LNCAP (cell line): Measurements from ENCODE around the gene PRKD1.

Experiments used
- TF ChIP-seq, protein P1 (sequence below): fragments of 450-650 bp; IDR thresholded peaks from 2 replicates; pipeline ENCODE4 v1.5.1; 2017; ENCODE audit warnings: mild to moderate bottlenecking

Gene PRKD1

DNA sequence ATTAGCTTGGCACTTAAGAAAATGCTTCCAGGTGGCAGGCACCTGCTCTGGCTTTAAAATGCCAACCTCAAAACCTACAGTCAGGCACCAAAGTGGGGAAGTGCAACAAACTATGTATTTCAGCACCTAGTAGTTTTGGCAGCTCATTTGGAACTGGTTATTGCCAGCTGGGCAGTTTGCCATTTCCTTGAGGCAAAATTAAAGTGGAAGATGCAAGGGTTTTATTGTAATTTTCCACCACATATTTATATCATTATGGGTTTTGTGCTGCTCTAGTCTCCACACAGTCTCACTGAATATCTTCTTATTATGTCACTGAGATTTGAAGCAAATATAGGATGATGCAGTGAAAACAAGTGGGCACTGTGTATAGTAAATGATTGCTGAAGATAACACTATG, 117.0 kb downstream of the PRKD1 start:
- TF ChIP-seq, protein P1, sequence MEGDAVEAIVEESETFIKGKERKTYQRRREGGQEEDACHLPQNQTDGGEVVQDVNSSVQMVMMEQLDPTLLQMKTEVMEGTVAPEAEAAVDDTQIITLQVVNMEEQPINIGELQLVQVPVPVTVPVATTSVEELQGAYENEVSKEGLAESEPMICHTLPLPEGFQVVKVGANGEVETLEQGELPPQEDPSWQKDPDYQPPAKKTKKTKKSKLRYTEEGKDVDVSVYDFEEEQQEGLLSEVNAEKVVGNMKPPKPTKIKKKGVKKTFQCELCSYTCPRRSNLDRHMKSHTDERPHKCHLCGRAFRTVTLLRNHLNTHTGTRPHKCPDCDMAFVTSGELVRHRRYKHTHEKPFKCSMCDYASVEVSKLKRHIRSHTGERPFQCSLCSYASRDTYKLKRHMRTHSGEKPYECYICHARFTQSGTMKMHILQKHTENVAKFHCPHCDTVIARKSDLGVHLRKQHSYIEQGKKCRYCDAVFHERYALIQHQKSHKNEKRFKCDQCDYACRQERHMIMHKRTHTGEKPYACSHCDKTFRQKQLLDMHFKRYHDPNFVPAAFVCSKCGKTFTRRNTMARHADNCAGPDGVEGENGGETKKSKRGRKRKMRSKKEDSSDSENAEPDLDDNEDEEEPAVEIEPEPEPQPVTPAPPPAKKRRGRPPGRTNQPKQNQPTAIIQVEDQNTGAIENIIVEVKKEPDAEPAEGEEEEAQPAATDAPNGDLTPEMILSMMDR, result no peak

DNA sequence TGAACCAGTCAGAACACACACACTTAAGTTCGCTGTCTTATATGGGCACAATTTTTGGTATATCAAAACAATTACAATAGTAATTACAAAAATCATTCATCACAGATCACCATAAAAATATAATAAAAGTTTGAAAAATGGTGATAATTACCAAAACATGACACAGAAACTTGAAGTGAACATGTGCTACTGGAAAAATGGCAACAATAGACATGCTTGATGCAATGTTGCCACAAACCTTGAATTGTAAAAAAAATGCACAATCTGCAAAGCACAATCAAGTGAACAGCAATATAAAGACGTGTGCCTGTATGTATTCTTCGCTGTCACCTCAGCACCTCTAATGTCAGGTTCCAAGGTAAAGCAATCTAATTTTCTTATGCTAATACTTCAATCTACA, 117.6 kb downstream of the PRKD1 start:
- TF ChIP-seq, protein P1, result no peak

DNA sequence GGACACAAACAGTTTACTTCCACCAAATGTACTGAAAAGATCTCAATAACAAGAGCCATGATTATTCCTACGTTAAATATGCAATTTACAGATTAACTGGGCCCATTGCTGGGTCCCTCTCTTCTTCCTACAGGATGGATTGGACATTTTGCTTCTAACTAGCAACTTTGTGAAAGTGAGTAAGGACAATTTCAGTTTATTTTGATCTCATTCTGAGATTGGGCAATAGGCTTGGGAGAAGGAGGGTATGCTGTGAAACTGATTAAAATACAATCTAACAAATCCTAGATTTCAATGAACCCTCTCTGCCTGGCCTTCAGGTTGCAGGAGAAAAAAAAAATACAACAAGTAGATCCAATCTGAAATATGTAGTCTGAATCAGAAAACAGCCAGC, 121.5 kb downstream of the PRKD1 start:
- TF ChIP-seq, protein P1, result no peak

DNA sequence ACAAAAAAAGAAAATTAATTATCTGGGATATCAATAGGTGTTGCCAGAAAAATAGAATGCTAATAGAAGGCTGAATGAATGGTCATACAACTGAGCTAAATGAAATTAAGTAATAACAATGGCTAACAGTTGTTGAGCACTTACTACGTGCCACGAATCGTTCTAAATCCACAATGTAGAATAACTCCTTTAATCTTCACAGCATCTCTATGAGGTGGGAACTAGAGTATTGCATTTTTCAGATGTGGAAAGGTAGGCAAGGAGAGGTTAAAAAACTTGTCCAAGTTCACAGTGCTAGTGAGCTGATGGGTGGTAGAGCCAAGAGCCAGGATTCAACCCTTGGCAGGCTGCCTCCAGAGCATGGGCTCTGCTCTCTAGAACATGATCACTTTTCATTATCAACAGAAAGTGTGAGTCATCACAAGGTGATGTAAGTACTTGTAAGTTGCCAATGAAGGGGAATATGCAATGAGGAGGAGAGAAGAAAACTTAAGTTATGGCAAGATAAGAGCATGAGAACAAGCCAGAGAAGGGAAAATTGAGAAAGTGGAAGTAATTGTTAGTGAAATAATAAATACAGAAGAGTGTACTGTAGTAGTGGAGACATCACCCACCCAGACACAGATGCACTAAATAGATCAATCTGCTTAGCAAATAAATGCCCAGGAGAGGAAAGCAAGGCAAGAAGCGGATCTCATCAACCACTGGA, 122.1 kb downstream of the PRKD1 start:
- TF ChIP-seq, protein P1, result no peak

DNA sequence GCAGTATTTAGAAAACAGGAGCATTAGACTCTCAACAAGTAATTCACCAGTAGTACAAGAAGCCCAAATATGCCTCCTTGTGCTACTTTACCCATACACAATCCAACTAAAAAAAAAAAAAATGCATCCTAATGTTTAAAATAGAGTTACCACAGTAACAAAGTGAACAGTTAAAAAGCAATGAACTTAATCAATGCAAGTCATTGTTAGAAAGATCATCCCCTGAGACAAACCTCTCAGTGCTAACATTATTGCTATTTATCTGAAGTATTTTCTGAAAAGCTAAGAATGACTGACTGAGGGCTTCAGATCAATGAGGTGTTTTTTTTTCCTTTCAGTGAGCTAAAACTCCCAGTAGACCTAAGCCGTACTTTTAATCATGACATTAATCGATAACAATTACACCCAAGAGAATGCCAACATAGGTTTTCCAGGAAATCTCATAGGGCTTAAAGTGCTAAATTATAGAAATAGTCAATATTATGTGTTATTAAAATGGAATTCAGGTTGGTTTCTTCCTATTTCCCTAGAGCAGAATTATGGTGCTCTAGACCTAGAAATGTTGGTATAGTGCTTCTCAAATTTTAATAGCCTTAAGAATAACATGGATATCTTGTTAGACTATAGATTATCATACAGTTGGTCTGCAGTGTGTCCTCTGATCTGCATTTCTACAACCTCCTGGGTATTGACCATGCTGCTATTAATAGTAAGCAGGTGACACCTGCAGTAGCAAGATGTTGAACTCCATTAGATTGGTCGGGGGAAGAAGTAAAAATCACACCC, 123.0 kb downstream of the PRKD1 start:
- TF ChIP-seq, protein P1, result no peak

DNA sequence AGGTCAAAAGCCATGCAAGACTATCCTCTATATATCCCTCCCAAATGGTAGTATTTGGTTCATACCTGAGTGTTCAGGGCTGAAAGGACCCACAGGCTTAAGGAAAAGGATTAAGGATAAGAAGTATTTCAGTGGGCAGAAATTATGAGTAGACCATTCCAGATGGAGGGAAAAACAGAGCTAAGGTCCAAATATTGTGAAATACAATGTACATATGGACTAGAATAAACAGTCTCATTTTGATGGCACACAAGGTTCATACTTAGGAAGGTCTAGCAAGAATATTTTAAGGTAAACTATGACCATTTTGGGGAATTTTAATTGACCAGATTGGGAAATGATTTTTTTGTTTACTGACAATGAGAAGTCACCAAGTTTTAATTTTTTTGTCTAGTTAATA, 124.6 kb downstream of the PRKD1 start:
- TF ChIP-seq, protein P1, result no peak

DNA sequence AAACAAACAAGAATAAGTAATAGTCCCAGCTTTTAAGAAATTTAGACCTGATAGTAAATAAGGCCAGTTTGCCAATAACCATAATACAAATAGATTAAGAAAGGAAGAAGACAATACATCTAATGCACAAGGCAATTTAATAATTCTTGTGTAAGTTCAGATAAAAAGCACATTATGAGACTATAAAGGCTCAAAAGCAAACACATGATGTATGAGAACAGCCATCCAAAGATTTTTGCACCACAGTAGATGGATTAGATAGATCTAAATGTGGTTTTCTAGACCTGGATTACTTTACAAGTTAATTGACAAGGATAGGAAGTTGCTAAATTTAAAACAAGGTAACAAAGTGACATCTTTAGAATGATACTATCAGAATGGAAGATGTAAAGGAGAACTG, 125.4 kb downstream of the PRKD1 start:
- TF ChIP-seq, protein P1, result no peak
